ENCODE measurements around the gene DNAJB2.

GRCh38 chr2:219279916-219280516, 850 bp downstream of the DNAJB2 start:
- TF ChIP-seq CTCF (IDR thresholded peaks at IDR 0.05): peak in 2 of 6 experiments; percentile 14 to 26
- TF ChIP-seq POLR2A (IDR thresholded peaks at IDR 0.05): no peak

All from esophagus squamous epithelium (tissue), 4 donors.